ENCODE measurements around the gene KRTAP10-2.
"Not testable (repeated sequence)": the region's sequence is repeated elsewhere in the genome, so short reads cannot be mapped to it uniquely, and the experiment has no call there.

Gene KRTAP10-2

GRCh38 chr21:44550807-44551206 lies 498 bp downstream of the KRTAP10-2 start:
- no peaks in the 10 kb centered on the region for H3K36me3 ChIP-seq (ENCODE audit: control insufficient read depth, insufficient read depth, low read length)
- H3K27ac ChIP-seq (ENCODE audit: insufficient read depth, low read depth, low read length, poor library complexity, severe bottlenecking): no peak overlapping the region
- no peaks in the 10 kb centered on the region for H3K9me3 ChIP-seq (ENCODE audit: control insufficient read depth, low read length)
- no peaks in the 10 kb centered on the region for H3K27me3 ChIP-seq (ENCODE audit: control insufficient read depth, insufficient read depth, low read length, poor library complexity, severe bottlenecking)
- H3K4me3 ChIP-seq (ENCODE audit: insufficient read depth, low read depth, low read length): no peak overlapping the region
- peaks cover 27% of the 10 kb centered on the region for H3K4me1 ChIP-seq (ENCODE audit: control insufficient read depth, insufficient read depth, low read length)
- WGBS, 2 experiments: 76% methylated on average over 10 of the region's 10 CpGs

- 78 to 84% methylated on average over 17 of the region's 17 CpGs for WGBS, 2 experiments
- not testable (repeated sequence) for H3K4me3 ChIP-seq (ENCODE audit: insufficient read depth, low read depth, low read length); H3K27ac ChIP-seq (ENCODE audit: insufficient read depth, low read depth, low read length, poor library complexity, severe bottlenecking); H3K27me3 ChIP-seq (ENCODE audit: control insufficient read depth, insufficient read depth, low read length, poor library complexity, severe bottlenecking); H3K36me3 ChIP-seq (ENCODE audit: control insufficient read depth, insufficient read depth, low read length); H3K9me3 ChIP-seq (ENCODE audit: control insufficient read depth, low read length)
- H3K4me1 ChIP-seq (ENCODE audit: control insufficient read depth, insufficient read depth, low read length): peaks cover 27% of the 10 kb centered on the region
These were observed 1.0 kb downstream of the KRTAP10-2 start for GRCh38 chr21:44550285-44550684.

GRCh38 chr21:44549525-44550211 lies 1.6 kb downstream of the KRTAP10-2 start:
- Histone ChIP-seq H3K4me3 (ENCODE audit: insufficient read depth, low read depth, low read length) (no peak overlapping the region), H3K4me1 (ENCODE audit: control insufficient read depth, insufficient read depth, low read length) (peaks cover 27% of the 10 kb centered on the region), H3K27me3 (ENCODE audit: control insufficient read depth, insufficient read depth, low read length, poor library complexity, severe bottlenecking) (no peaks in the 10 kb centered on the region), H3K36me3 (ENCODE audit: control insufficient read depth, insufficient read depth, low read length) (no peaks in the 10 kb centered on the region), H3K9me3 (ENCODE audit: control insufficient read depth, low read length) (no peaks in the 10 kb centered on the region), H3K27ac (ENCODE audit: insufficient read depth, low read depth, low read length, poor library complexity, severe bottlenecking) (peak overlapping the region; percentile 85)
- WGBS, 2 experiments: 80 to 81% methylated on average over 25 of the region's 25 CpGs

- Histone ChIP-seq H3K27me3 (ENCODE audit: control insufficient read depth, insufficient read depth, low read length, poor library complexity, severe bottlenecking) (no peaks in the 10 kb centered on the region), H3K4me1 (ENCODE audit: control insufficient read depth, insufficient read depth, low read length) (peaks cover 27% of the 10 kb centered on the region), H3K27ac (ENCODE audit: insufficient read depth, low read depth, low read length, poor library complexity, severe bottlenecking) (peak overlapping the region; percentile 85), H3K9me3 (ENCODE audit: control insufficient read depth, low read length) (no peaks in the 10 kb centered on the region), H3K4me3 (ENCODE audit: insufficient read depth, low read depth, low read length) (no peak overlapping the region), H3K36me3 (ENCODE audit: control insufficient read depth, insufficient read depth, low read length) (no peaks in the 10 kb centered on the region)
- 36 to 42% methylated on average over 14 of the region's 14 CpGs for WGBS, 2 experiments
These were observed 2.4 kb downstream of the KRTAP10-2 start for GRCh38 chr21:44548922-44549321.

GRCh38 chr21:44548381-44548780 lies 2.9 kb downstream of the KRTAP10-2 start:
- Histone ChIP-seq H3K27me3 (ENCODE audit: control insufficient read depth, insufficient read depth, low read length, poor library complexity, severe bottlenecking) (no peaks in the 10 kb centered on the region), H3K4me3 (ENCODE audit: insufficient read depth, low read depth, low read length) (no peak overlapping the region), H3K36me3 (ENCODE audit: control insufficient read depth, insufficient read depth, low read length) (no peaks in the 10 kb centered on the region), H3K9me3 (ENCODE audit: control insufficient read depth, low read length) (no peaks in the 10 kb centered on the region), H3K4me1 (ENCODE audit: control insufficient read depth, insufficient read depth, low read length) (peaks cover 27% of the 10 kb centered on the region), H3K27ac (ENCODE audit: insufficient read depth, low read depth, low read length, poor library complexity, severe bottlenecking) (peak overlapping the region; percentile 85)
- WGBS, 2 experiments: 88 to 90% methylated on average over 13 of the region's 13 CpGs

GRCh38 chr21:44547656-44548331 lies 3.5 kb downstream of the KRTAP10-2 start:
- 79 to 85% methylated on average over 5 of the region's 5 CpGs for WGBS, 2 experiments
- no peak overlapping the region for H3K4me3 ChIP-seq (ENCODE audit: insufficient read depth, low read depth, low read length)

GRCh38 chr21:44544566-44544965 lies 6.7 kb downstream of the KRTAP10-2 start:
- Histone ChIP-seq H3K9me3 (ENCODE audit: control insufficient read depth, low read length) (no peaks in the 10 kb centered on the region), H3K4me1 (ENCODE audit: control insufficient read depth, insufficient read depth, low read length) (peaks cover 9% of the 10 kb centered on the region), H3K27me3 (ENCODE audit: control insufficient read depth, insufficient read depth, low read length, poor library complexity, severe bottlenecking) (no peaks in the 10 kb centered on the region), H3K27ac (ENCODE audit: insufficient read depth, low read depth, low read length, poor library complexity, severe bottlenecking) (no peak overlapping the region), H3K36me3 (ENCODE audit: control insufficient read depth, insufficient read depth, low read length) (no peaks in the 10 kb centered on the region), H3K4me3 (ENCODE audit: insufficient read depth, low read depth, low read length) (no peak overlapping the region)
- WGBS, 2 experiments: 77 to 80% methylated on average over 2 to 3 of the region's 3 CpGs

More at GRCh38 chr21:44547656-44548331, 3.5 kb downstream of the KRTAP10-2 start:
- no peak overlapping the region for H3K27ac ChIP-seq (ENCODE audit: insufficient read depth, low read depth, low read length, poor library complexity, severe bottlenecking)
- H3K4me1 ChIP-seq (ENCODE audit: control insufficient read depth, insufficient read depth, low read length): peaks cover 27% of the 10 kb centered on the region
- H3K36me3 ChIP-seq (ENCODE audit: control insufficient read depth, insufficient read depth, low read length): no peaks in the 10 kb centered on the region
- no peaks in the 10 kb centered on the region for H3K27me3 ChIP-seq (ENCODE audit: control insufficient read depth, insufficient read depth, low read length, poor library complexity, severe bottlenecking)
- H3K9me3 ChIP-seq (ENCODE audit: control insufficient read depth, low read length): no peaks in the 10 kb centered on the region

- Histone ChIP-seq H3K9me3 (ENCODE audit: control insufficient read depth, low read length) (no peaks in the 10 kb centered on the region), H3K27me3 (ENCODE audit: control insufficient read depth, insufficient read depth, low read length, poor library complexity, severe bottlenecking) (no peaks in the 10 kb centered on the region), H3K4me1 (ENCODE audit: control insufficient read depth, insufficient read depth, low read length) (no peaks in the 10 kb centered on the region), H3K36me3 (ENCODE audit: control insufficient read depth, insufficient read depth, low read length) (no peaks in the 10 kb centered on the region), H3K27ac (ENCODE audit: insufficient read depth, low read depth, low read length, poor library complexity, severe bottlenecking) (no peak overlapping the region), H3K4me3 (ENCODE audit: insufficient read depth, low read depth, low read length) (no peak overlapping the region)
- WGBS, 2 experiments: 90 to 93% methylated on average over 1 of the region's 1 CpG
These were observed 8.6 kb downstream of the KRTAP10-2 start for GRCh38 chr21:44542716-44543115.

GRCh38 chr21:44540741-44541288 lies 10.5 kb downstream of the KRTAP10-2 start:
- Histone ChIP-seq H3K27ac (ENCODE audit: insufficient read depth, low read depth, low read length, poor library complexity, severe bottlenecking) (no peak overlapping the region), H3K36me3 (ENCODE audit: control insufficient read depth, insufficient read depth, low read length) (no peaks in the 10 kb centered on the region)
- WGBS, 2 experiments: 92 to 93% methylated on average over 11 of the region's 11 CpGs

GRCh38 chr21:44539991-44540666 lies 11.2 kb downstream of the KRTAP10-2 start, which contains the start of gene KRTAP10-1:
KRTAP10-1 (minus strand) TSS chr21:44540195; CDS start chr21:44540150, 45 bp downstream.
- H3K36me3 ChIP-seq (ENCODE audit: control insufficient read depth, insufficient read depth, low read length): no peaks in the 10 kb centered on the region
- no peak within 1 kb of the TSS for H3K4me3 ChIP-seq (ENCODE audit: insufficient read depth, low read depth, low read length)
- no peaks in the 10 kb centered on the region for H3K9me3 ChIP-seq (ENCODE audit: control insufficient read depth, low read length)
- H3K4me1 ChIP-seq (ENCODE audit: control insufficient read depth, insufficient read depth, low read length): no peaks in the 10 kb centered on the region
- H3K27ac ChIP-seq (ENCODE audit: insufficient read depth, low read depth, low read length, poor library complexity, severe bottlenecking): no peak within 1 kb of the TSS
- 88 to 90% methylated on average over 21 of the region's 21 CpGs for WGBS, 2 experiments
- H3K27me3 ChIP-seq (ENCODE audit: control insufficient read depth, insufficient read depth, low read length, poor library complexity, severe bottlenecking): no peaks in the 10 kb centered on the region

More at GRCh38 chr21:44540741-44541288, 10.5 kb downstream of the KRTAP10-2 start:
- no peaks in the 10 kb centered on the region for H3K27me3 ChIP-seq (ENCODE audit: control insufficient read depth, insufficient read depth, low read length, poor library complexity, severe bottlenecking)
- no peak overlapping the region for H3K4me3 ChIP-seq (ENCODE audit: insufficient read depth, low read depth, low read length)
- H3K9me3 ChIP-seq (ENCODE audit: control insufficient read depth, low read length): no peaks in the 10 kb centered on the region
- H3K4me1 ChIP-seq (ENCODE audit: control insufficient read depth, insufficient read depth, low read length): no peaks in the 10 kb centered on the region

Measured in ectodermal cell (in vitro differentiated cells).